Mesothelial cell of epicardium (in vitro differentiated cells): Measurements from ENCODE around the gene PTPRN2. TPM values are rescaled to one million over a fixed set of nuclear protein-coding genes. Genes with fewer than 3 reads are reported as not detected.

ENCODE experiments used
- DNase-seq, 2 experiments: peaks; one replicate each; pipeline ENCODE4 v3.0.0; 2021; ENCODE audit warnings: low spot score in 2 of 2; ENCODE audit not compliant: unreplicated experiment in 2 of 2
- H3K27ac Mint-ChIP-seq: 2 replicates; pipeline ENCODE4 v1.8.0; 2021; ENCODE audit warnings: mixed read lengths
- H3K27me3 Mint-ChIP-seq: 2 replicates; pipeline ENCODE4 v1.8.0; 2021; ENCODE audit warnings: low read depth, mixed read lengths
- H3K36me3 Mint-ChIP-seq: 2 replicates; pipeline ENCODE4 v1.8.0; 2021; ENCODE audit warnings: mixed read lengths
- H3K4me1 Mint-ChIP-seq: 2 replicates; pipeline ENCODE4 v1.8.0; 2021; ENCODE audit warnings: mixed read lengths
- H3K4me3 Mint-ChIP-seq: 2 replicates; pipeline ENCODE4 v1.8.0; 2021; ENCODE audit warnings: mild to moderate bottlenecking, moderate library complexity, mixed read lengths
- H3K9me3 Mint-ChIP-seq: 2 replicates; pipeline ENCODE4 v1.8.0; 2021; ENCODE audit warnings: mixed read lengths
- CTCF ChIP-seq: fragments of 200-600 bp; sonication (generic); IDR thresholded peaks from one replicate; pipeline ENCODE4 v1.5.0; 2021; ENCODE audit warnings: antibody characterized with exemption; ENCODE audit not compliant: unreplicated experiment
- total RNA-seq: library from RNA; stranded (reverse); gene quantifications from 3 replicates; pipeline ENCODE4 v1.2.1, GENCODE V29; 2021

Gene PTPRN2
- total RNA-seq, 1 donor from 2014 or later: 2.2 TPM

GRCh38 chr7:158072991-158073730 lies 514.5 kb downstream of the PTPRN2 start:
- H3K4me1 Mint-ChIP-seq: no peaks in the 10 kb centered on the region
- DNase-seq: no peak

GRCh38 chr7:158070222-158070920 lies 517.3 kb downstream of the PTPRN2 start:
- DNase-seq: no peak
- H3K36me3 Mint-ChIP-seq: peaks cover 2% of the 10 kb centered on the region
- H3K27me3 Mint-ChIP-seq: no peaks in the 10 kb centered on the region
- no peaks in the 10 kb centered on the region for H3K4me1 Mint-ChIP-seq
- TF ChIP-seq CTCF: no peak
- peaks cover 13% of the 10 kb centered on the region for H3K9me3 Mint-ChIP-seq
- no peak overlapping the region for H3K27ac Mint-ChIP-seq
- H3K4me3 Mint-ChIP-seq: no peak overlapping the region

More at GRCh38 chr7:158072991-158073730, 514.5 kb downstream of the PTPRN2 start:
- no peak for TF ChIP-seq CTCF
- Mint-ChIP-seq H3K4me3 (no peak overlapping the region), H3K27ac (no peak overlapping the region), H3K9me3 (peaks cover 13% of the 10 kb centered on the region), H3K36me3 (peaks cover 2% of the 10 kb centered on the region), H3K27me3 (peaks cover 1% of the 10 kb centered on the region)

DNA sequence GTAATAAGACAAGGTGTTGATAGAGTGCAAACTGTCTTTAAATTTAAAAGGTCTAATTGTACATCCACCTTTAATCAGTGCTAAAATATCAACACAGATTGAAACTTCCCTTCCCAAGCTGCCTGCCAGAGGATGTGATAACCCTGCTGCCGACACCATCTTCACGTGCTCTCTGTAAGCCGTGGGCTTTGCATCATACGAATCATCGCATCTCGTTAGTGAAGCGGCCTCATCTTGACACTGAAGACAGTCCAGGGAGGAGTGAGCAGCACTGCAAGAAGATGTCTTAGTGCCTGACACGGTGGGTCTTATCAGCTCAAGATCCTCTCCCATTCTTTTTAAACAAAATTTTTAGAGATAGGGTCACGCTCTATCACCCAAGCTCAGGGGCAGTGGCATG lies 518.8 kb downstream of the PTPRN2 start:
- Mint-ChIP-seq H3K27ac (no peak overlapping the region), H3K4me1 (no peaks in the 10 kb centered on the region), H3K36me3 (peaks cover 2% of the 10 kb centered on the region), H3K4me3 (no peak overlapping the region), H3K27me3 (no peaks in the 10 kb centered on the region), H3K9me3 (peaks cover 14% of the 10 kb centered on the region)
- TF ChIP-seq CTCF: no peak
- no peak for DNase-seq

DNA sequence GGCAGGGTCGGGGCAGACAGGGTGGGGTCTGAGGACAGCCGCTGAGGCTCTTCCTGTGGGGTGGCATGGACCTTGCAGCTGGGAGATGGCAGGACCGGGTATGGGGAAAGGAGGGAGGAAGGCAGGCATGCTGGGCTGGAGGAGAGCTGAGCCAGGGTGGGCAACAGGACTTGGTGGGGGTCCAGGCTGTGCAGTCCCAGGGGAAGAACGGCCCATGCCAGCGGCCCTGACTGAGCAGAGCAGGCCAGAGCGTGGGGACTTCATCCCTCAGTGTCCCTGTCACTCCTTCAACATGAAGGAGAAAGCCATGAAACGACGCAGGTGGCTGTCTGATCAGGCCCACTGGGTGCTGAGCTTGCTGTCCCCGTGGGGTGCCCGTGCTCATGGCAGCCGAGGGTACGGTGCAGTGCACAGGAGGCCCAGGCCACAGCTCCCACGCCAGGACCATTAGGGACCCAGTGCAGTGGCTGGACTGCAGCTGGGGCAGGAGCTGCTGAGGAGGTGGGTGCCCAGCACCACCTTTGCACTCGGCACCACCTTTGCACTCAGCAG lies 519.6 kb downstream of the PTPRN2 start:
- Mint-ChIP-seq H3K27me3 (no peaks in the 10 kb centered on the region), H3K4me3 (no peak overlapping the region), H3K27ac (no peak overlapping the region), H3K4me1 (no peaks in the 10 kb centered on the region), H3K36me3 (peaks cover 2% of the 10 kb centered on the region), H3K9me3 (peaks cover 20% of the 10 kb centered on the region)
- TF ChIP-seq CTCF: no peak
- DNase-seq: no peak

DNA sequence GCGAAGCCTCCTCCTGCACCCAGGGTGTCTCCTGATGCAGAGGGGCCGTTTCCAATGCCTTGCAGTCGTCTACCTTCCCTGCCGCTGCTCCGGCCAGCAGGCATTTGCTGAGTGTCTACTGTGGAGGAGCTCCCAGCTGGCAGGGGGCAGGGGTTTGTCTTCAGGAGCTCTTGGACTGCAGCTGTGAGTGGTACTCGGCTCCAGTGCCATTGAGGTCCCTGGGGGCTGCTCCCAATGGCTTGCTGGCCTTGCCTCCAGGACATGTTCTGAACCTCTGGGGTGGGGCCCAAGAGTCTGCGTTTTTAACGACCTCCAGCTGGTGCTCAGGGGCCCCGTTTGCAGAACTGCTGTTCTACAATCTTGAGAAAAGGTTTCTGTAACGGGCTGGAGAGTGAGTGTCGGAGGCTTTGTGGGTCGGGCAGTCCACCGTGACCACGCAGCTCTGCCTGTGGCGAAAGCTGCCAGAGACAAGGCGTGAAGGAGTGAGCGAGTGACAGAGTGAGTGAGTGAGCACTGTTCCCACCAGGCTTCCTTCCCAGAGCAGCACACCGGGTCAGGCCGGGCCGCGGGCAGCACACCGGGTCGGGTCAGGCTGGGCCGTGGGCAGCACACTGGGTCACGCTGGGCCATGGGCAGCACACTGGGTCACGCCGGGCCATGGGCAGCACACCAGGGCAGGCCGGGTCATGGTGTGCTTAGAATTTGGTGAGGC lies 520.2 kb downstream of the PTPRN2 start:
- Mint-ChIP-seq H3K27ac (no peak overlapping the region), H3K4me3 (no peak overlapping the region), H3K4me1 (no peaks in the 10 kb centered on the region), H3K9me3 (peaks cover 18% of the 10 kb centered on the region), H3K27me3 (no peaks in the 10 kb centered on the region), H3K36me3 (no peaks in the 10 kb centered on the region)
- no peak for DNase-seq
- no peak for TF ChIP-seq CTCF
